Endodermal cell (in vitro differentiated cells): Measurements from ENCODE around the gene CITED2. TPM values are rescaled to one million over a fixed set of nuclear protein-coding genes. Genes with fewer than 3 reads are reported as not detected.

Source experiments
- DNase-seq: peaks from one replicate; pipeline ENCODE4 v3.0.0-alpha.2; 2017
- H3K27ac ChIP-seq: 2 replicates; pipeline ENCODE4 v1.5.1; 2013; ENCODE audit warnings: mild to moderate bottlenecking, low read depth, low read length, moderate library complexity
- H3K27me3 ChIP-seq: 2 replicates; pipeline ENCODE4 v1.6.1; 2013; ENCODE audit warnings: mild to moderate bottlenecking, low read length, moderate library complexity; ENCODE audit not compliant: insufficient read depth, control insufficient read depth, poor library complexity, severe bottlenecking
- H3K36me3 ChIP-seq: 2 replicates; pipeline ENCODE4 v1.7.0; 2013; ENCODE audit warnings: mild to moderate bottlenecking, low read length, moderate library complexity; ENCODE audit not compliant: control insufficient read depth, insufficient read depth
- H3K4me1 ChIP-seq: one replicate; pipeline ENCODE4 v1.7.0; 2013; ENCODE audit warnings: low read length; ENCODE audit not compliant: control insufficient read depth, insufficient read depth
- H3K4me3 ChIP-seq: 2 replicates; pipeline ENCODE4 v1.5.1; 2013; ENCODE audit warnings: mild to moderate bottlenecking, low read length, moderate library complexity
- H3K9ac ChIP-seq: 2 replicates; pipeline ENCODE4 v1.6.1; 2013; ENCODE audit warnings: mild to moderate bottlenecking, low read length, moderate library complexity; ENCODE audit not compliant: poor library complexity, severe bottlenecking; ENCODE audit errors: extremely low read depth
- H3K9me3 ChIP-seq: 2 replicates; pipeline ENCODE4 v1.6.1; 2013; ENCODE audit warnings: mild to moderate bottlenecking, low read length, moderate library complexity; ENCODE audit not compliant: control insufficient read depth
- H3K27ac Mint-ChIP-seq: 2 replicates; pipeline ENCODE4 v1.8.0; 2020; ENCODE audit warnings: mixed read lengths
- H3K27me3 Mint-ChIP-seq: 2 replicates; pipeline ENCODE4 v1.8.0; 2021; ENCODE audit warnings: mild to moderate bottlenecking, mixed read lengths; ENCODE audit not compliant: insufficient read depth
- H3K36me3 Mint-ChIP-seq: 2 replicates; pipeline ENCODE4 v1.8.0; 2020; ENCODE audit warnings: low read depth, mixed read lengths
- H3K4me1 Mint-ChIP-seq: 2 replicates; pipeline ENCODE4 v1.8.0; 2020; ENCODE audit warnings: mixed read lengths
- H3K4me3 Mint-ChIP-seq: 2 replicates; pipeline ENCODE4 v1.8.0; 2020; ENCODE audit warnings: mild to moderate bottlenecking, moderate library complexity, mixed read lengths
- H3K9me3 Mint-ChIP-seq: 2 replicates; pipeline ENCODE4 v1.8.0; 2020; ENCODE audit warnings: mild to moderate bottlenecking, mixed read lengths
- CTCF ChIP-seq: fragments of 200-600 bp; sonication (generic); conservative IDR thresholded peaks from 2 replicates; pipeline ENCODE4 v1.5.0; 2021; ENCODE audit warnings: antibody characterized with exemption, mild to moderate bottlenecking
- WGBS, 2 experiments: methylation state at CpG; one replicate each; pipeline versions ENCODE4 v1.1.5 to v1.1.7; 2013; ENCODE audit warnings: missing lambda C conversion rate in 2 of 2, mixed read lengths in 1 of 2; ENCODE audit not compliant: insufficient coverage in 1 of 2, insufficient read length in 1 of 2; 5-methylcytosine and 5-hydroxymethylcytosine counted together
- total RNA-seq, 2 donors: library from RNA; stranded (reverse); fragmentation: NEBNext Ultra II Directional in 1 of 2; extraction: Animal tissue kit (Norgen Biotek cat#: 25700) in 1 of 2; gene quantifications; 2 replicates in 1 of 2; 3 replicates in 1 of 2; pipeline ENCODE4 v1.2.1, GENCODE V29; 2021

Gene CITED2
- total RNA-seq, 2 donors from 2014 or later: 80.2 to 118 TPM

GRCh38 chr6:139341060-139341459 is 33.4 kb downstream of the CITED2 start:
- Mint-ChIP-seq H3K27ac (no peak overlapping the region), H3K4me1 (no peaks in the 10 kb centered on the region), H3K36me3 (no peaks in the 10 kb centered on the region), H3K27me3 (no peaks in the 10 kb centered on the region), H3K4me3 (no peak overlapping the region), H3K9me3 (no peaks in the 10 kb centered on the region)
- 96 to 100% methylated on average over 1 to 2 of the region's 2 CpGs for WGBS, 2 experiments
- no peak for DNase-seq
- Histone ChIP-seq H3K4me3 (no peak overlapping the region), H3K4me1 (no peaks in the 10 kb centered on the region), H3K9ac (no peak overlapping the region), H3K27me3 (no peaks in the 10 kb centered on the region), H3K27ac (no peak overlapping the region), H3K9me3 (no peaks in the 10 kb centered on the region), H3K36me3 (no peaks in the 10 kb centered on the region)
- TF ChIP-seq CTCF: no peak

- H3K4me3 Mint-ChIP-seq: no peak overlapping the region
- Histone ChIP-seq H3K9me3 (no peaks in the 10 kb centered on the region), H3K27ac (no peak overlapping the region), H3K4me3 (no peak overlapping the region), H3K36me3 (no peaks in the 10 kb centered on the region), H3K4me1 (no peaks in the 10 kb centered on the region), H3K27me3 (no peaks in the 10 kb centered on the region), H3K9ac (no peak overlapping the region)
- H3K27ac Mint-ChIP-seq: no peak overlapping the region
- no peaks in the 10 kb centered on the region for H3K4me1 Mint-ChIP-seq
- no peaks in the 10 kb centered on the region for H3K27me3 Mint-ChIP-seq
- no peak for DNase-seq
- H3K9me3 Mint-ChIP-seq: no peaks in the 10 kb centered on the region
- 95 to 98% methylated on average over 8 to 9 of the region's 9 CpGs for WGBS, 2 experiments
- no peaks in the 10 kb centered on the region for H3K36me3 Mint-ChIP-seq
- no peak for TF ChIP-seq CTCF
Measured at GRCh38 chr6:139338795-139339194, 35.7 kb downstream of the CITED2 start.

GRCh38 chr6:139337830-139338229 is 36.6 kb downstream of the CITED2 start:
- no peak overlapping the region for H3K4me3 Mint-ChIP-seq
- no peak overlapping the region for H3K9ac ChIP-seq
- no peaks in the 10 kb centered on the region for H3K36me3 Mint-ChIP-seq
- no peaks in the 10 kb centered on the region for H3K27me3 Mint-ChIP-seq
- no peak for DNase-seq
- no peaks in the 10 kb centered on the region for H3K4me1 ChIP-seq
- no peaks in the 10 kb centered on the region for H3K4me1 Mint-ChIP-seq
- no peak for TF ChIP-seq CTCF
- no peaks in the 10 kb centered on the region for H3K36me3 ChIP-seq
- 80 to 81% methylated on average over 5 of the region's 5 CpGs for WGBS, 2 experiments
- H3K27me3 ChIP-seq: no peaks in the 10 kb centered on the region
- H3K27ac Mint-ChIP-seq: no peak overlapping the region
- no peak overlapping the region for H3K4me3 ChIP-seq
- H3K9me3 Mint-ChIP-seq: no peaks in the 10 kb centered on the region
- H3K9me3 ChIP-seq: no peaks in the 10 kb centered on the region
- no peak overlapping the region for H3K27ac ChIP-seq
